Fibroblast of lung (primary cell): ENCODE results near the gene LMX1A. TPM values are rescaled to one million over a fixed set of nuclear protein-coding genes. Genes with fewer than 3 reads are reported as not detected.

Experiments
- DNase-seq, 2 donors: peaks; one replicate each; pipeline versions ENCODE4 v3.0.0 to v3.0.0-alpha.2; 2010; ENCODE audit warnings: low read depth in 2 of 2
- H2AFZ ChIP-seq: 2 replicates; pipeline ENCODE4 v1.5.1; 2012; ENCODE audit warnings: low read length, control low read depth, inconsistent platforms
- H3K27ac ChIP-seq: 2 replicates; pipeline ENCODE4 v1.5.1; 2011; ENCODE audit warnings: low read length, control low read depth; ENCODE audit not compliant: insufficient read depth
- H3K27me3 ChIP-seq: 2 replicates; pipeline ENCODE4 v1.5.1; 2011; ENCODE audit warnings: mild to moderate bottlenecking, low read length; ENCODE audit not compliant: control insufficient read depth, insufficient read depth
- H3K36me3 ChIP-seq: 2 replicates; pipeline ENCODE4 v1.5.1; 2011; ENCODE audit warnings: low read length; ENCODE audit not compliant: control insufficient read depth, insufficient read depth
- H3K4me1 ChIP-seq: 2 replicates; pipeline ENCODE4 v1.5.1; 2011; ENCODE audit warnings: low read length; ENCODE audit not compliant: control insufficient read depth, insufficient read depth; ENCODE audit errors: extremely low read depth
- H3K4me2 ChIP-seq: 2 replicates; pipeline ENCODE4 v1.5.1; 2011; ENCODE audit warnings: low read length, control low read depth; ENCODE audit not compliant: insufficient read depth; ENCODE audit errors: extremely low read depth
- H3K4me3 ChIP-seq, 4 experiments: fragments of 200-600 bp in 1 of 4; sonication (generic) in 1 of 4; replicated peaks in 1 of 4; 2 replicates each; pipeline ENCODE4 v1.5.1; 2011 to 2016; ENCODE audit warnings: low read length in 4 of 4, low read depth in 3 of 4, mild to moderate bottlenecking in 3 of 4, control low read depth in 2 of 4, inconsistent platforms in 1 of 4, mixed read lengths in 1 of 4; ENCODE audit not compliant: insufficient read depth in 1 of 4; ENCODE audit errors: control extremely low read depth in 1 of 4
- H3K79me2 ChIP-seq: 2 replicates; pipeline ENCODE4 v1.5.1; 2012; ENCODE audit warnings: mild to moderate bottlenecking, low read length, inconsistent platforms; ENCODE audit not compliant: control insufficient read depth, insufficient read depth
- H3K9ac ChIP-seq: 2 replicates; pipeline ENCODE4 v1.5.1; 2011; ENCODE audit warnings: mild to moderate bottlenecking, low read length, control low read depth; ENCODE audit not compliant: insufficient read depth
- H3K9me3 ChIP-seq: 2 replicates; pipeline ENCODE4 v1.5.1; 2012; ENCODE audit warnings: low read depth, low read length; ENCODE audit not compliant: control insufficient read depth, insufficient read depth
- H4K20me1 ChIP-seq: 2 replicates; pipeline ENCODE4 v1.5.1; 2011; ENCODE audit warnings: low read length; ENCODE audit not compliant: control insufficient read depth, insufficient read depth; ENCODE audit errors: extremely low read depth
- EZH2 ChIP-seq: IDR thresholded peaks from 2 replicates; pipeline ENCODE4 v1.5.1; 2012; ENCODE audit warnings: low read length, control low read depth, mild to moderate bottlenecking; ENCODE audit errors: missing control alignments
- polyA plus RNA-seq, 2 donors: library from polyadenylated mRNA; depleted of rRNA in 1 of 2; stranded (reverse) in 1 of 2; unstranded in 1 of 2; fragments of >200 nt; gene quantifications; 2 replicates each; pipeline ENCODE4 v1.2.1, GENCODE V29; 2011 to 2012; ENCODE audit warnings: missing spikeins in 1 of 2
- total RNA-seq: library from RNA; depleted of rRNA; stranded (reverse); fragments of >200 nt; gene quantifications from 2 replicates; pipeline ENCODE4 v1.2.1, GENCODE V29; 2014
- TF ChIP-seq, protein P1 (sequence below), 2 donors: IDR thresholded peaks in 1 of 2; conservative IDR thresholded peaks in 1 of 2; 1 replicate in 1 of 2; 2 replicates in 1 of 2; pipeline ENCODE4 v1.5.1; 2011 to 2012; ENCODE audit warnings: low read length in 2 of 2, control low read depth in 1 of 2, inconsistent platforms in 1 of 2, low read depth in 1 of 2, mild to moderate bottlenecking in 1 of 2

Gene LMX1A
- total and polyA plus RNA-seq, 2 donors (not counting 1 experiment from before 2014, with no cell fraction given), result not detected

GRCh38 chr1:165215676-165216075 lies 140.8 kb downstream of the LMX1A start:
- H3K9ac ChIP-seq, result no peak overlapping the region
- no peaks in the 10 kb centered on the region for H3K27me3 ChIP-seq
- H2AFZ ChIP-seq, result no peak overlapping the region
- DNase-seq, result no peak
- H3K27ac ChIP-seq, result no peak overlapping the region
- H3K4me2 ChIP-seq, result no peak overlapping the region
- H4K20me1 ChIP-seq, result no peaks in the 10 kb centered on the region
- no peaks in the 10 kb centered on the region for H3K36me3 ChIP-seq
- H3K4me3 ChIP-seq, result no peak overlapping the region
- TF ChIP-seq EZH2, result no peak
- TF ChIP-seq, protein P1, sequence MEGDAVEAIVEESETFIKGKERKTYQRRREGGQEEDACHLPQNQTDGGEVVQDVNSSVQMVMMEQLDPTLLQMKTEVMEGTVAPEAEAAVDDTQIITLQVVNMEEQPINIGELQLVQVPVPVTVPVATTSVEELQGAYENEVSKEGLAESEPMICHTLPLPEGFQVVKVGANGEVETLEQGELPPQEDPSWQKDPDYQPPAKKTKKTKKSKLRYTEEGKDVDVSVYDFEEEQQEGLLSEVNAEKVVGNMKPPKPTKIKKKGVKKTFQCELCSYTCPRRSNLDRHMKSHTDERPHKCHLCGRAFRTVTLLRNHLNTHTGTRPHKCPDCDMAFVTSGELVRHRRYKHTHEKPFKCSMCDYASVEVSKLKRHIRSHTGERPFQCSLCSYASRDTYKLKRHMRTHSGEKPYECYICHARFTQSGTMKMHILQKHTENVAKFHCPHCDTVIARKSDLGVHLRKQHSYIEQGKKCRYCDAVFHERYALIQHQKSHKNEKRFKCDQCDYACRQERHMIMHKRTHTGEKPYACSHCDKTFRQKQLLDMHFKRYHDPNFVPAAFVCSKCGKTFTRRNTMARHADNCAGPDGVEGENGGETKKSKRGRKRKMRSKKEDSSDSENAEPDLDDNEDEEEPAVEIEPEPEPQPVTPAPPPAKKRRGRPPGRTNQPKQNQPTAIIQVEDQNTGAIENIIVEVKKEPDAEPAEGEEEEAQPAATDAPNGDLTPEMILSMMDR (conservative IDR thresholded peaks at IDR 0.05 in 1 of 2, IDR thresholded peaks at IDR 0.05 in 1 of 2; ENCODE audit: low read depth in 1 of 2, low read length in 2 of 2), result no peak
- no peaks in the 10 kb centered on the region for H3K79me2 ChIP-seq
- H3K9me3 ChIP-seq, result no peaks in the 10 kb centered on the region
- no peaks in the 10 kb centered on the region for H3K4me1 ChIP-seq

DNA sequence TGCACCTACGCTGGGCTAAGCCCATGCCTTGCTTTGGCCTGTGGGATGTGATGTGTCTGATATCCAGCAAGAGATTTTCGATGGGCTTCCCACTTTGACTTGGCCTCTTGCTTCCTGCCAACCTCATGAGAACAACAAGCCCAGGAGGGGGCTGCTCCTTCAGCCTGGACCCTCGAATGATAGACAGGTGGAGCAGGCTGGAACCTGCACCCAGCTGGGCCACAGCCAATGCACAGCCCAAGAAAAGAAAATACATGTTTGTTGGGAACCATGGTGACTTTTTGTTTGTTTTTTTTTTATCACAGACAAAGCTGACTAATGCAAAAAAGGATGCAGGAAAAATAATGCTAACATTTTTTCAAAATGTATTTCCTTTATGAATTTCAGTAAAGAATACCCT lies 144.3 kb downstream of the LMX1A start:
- Histone ChIP-seq H3K4me3 (no peak overlapping the region), H3K79me2 (no peaks in the 10 kb centered on the region), H3K9ac (no peak overlapping the region), H3K36me3 (no peaks in the 10 kb centered on the region), H4K20me1 (no peaks in the 10 kb centered on the region), H3K9me3 (no peaks in the 10 kb centered on the region), H3K27me3 (no peaks in the 10 kb centered on the region), H3K4me2 (no peak overlapping the region), H2AFZ (no peak overlapping the region), H3K27ac (no peak overlapping the region), H3K4me1 (no peaks in the 10 kb centered on the region)
- no peak for DNase-seq
- TF ChIP-seq EZH2, result no peak
- TF ChIP-seq, protein P1 (conservative IDR thresholded peaks at IDR 0.05 in 1 of 2, IDR thresholded peaks at IDR 0.05 in 1 of 2; ENCODE audit: low read depth in 1 of 2, low read length in 2 of 2), result no peak

DNA sequence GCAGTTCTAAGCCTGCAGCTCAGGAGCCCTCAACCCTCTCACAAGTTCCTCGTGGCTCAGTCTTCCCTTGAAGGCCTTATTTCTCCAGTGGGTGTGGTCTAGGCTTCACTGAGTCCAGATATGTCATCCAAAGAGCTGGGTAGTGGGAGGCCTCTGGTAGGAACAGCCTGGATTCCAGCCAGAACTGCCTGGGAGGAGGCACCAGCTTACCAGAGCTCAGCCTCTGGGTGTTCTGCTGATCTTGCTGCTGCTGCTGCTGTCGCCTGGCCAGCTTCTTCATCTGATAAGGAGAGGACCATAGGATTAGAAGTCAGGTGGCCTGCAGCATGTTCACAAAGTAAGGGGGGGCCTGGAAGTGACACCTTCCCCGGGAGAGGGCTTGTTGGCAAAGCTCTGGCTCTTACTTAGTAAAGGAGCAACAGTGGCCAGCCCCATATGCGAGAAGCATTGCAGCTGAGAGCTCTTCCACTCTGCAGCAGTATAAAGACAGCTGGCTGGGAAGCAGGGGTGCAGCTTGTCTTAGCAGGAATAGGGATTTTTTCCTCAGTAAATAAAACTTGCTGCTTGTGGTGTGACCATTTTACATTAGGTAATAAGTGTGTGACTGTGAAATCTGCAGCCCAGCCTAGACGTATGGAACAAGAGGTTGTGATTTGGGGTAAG lies 148.5 kb downstream of the LMX1A start:
- H3K4me1 ChIP-seq, result no peaks in the 10 kb centered on the region
- H3K27ac ChIP-seq, result no peak overlapping the region
- no peaks in the 10 kb centered on the region for H3K79me2 ChIP-seq
- no peak overlapping the region for H3K4me2 ChIP-seq
- TF ChIP-seq, protein P1 (conservative IDR thresholded peaks at IDR 0.05 in 1 of 2, IDR thresholded peaks at IDR 0.05 in 1 of 2; ENCODE audit: low read depth in 1 of 2, low read length in 2 of 2), result no peak
- TF ChIP-seq EZH2, result no peak
- H3K4me3 ChIP-seq, result no peak overlapping the region
- H3K9ac ChIP-seq, result no peak overlapping the region
- H2AFZ ChIP-seq, result no peak overlapping the region
- H3K27me3 ChIP-seq, result no peaks in the 10 kb centered on the region
- H4K20me1 ChIP-seq, result no peaks in the 10 kb centered on the region
- no peak for DNase-seq
- no peaks in the 10 kb centered on the region for H3K36me3 ChIP-seq
- H3K9me3 ChIP-seq, result no peaks in the 10 kb centered on the region
